Measurements from ENCODE around the gene CHRDL2. TPM values are rescaled to one million over a fixed set of nuclear protein-coding genes. Genes with fewer than 3 reads are reported as not detected.

CHRDL2 gene
- total RNA-seq, 4 donors from 2014 or later: 0.19 to 0.97 TPM; not detected in 2

DNA sequence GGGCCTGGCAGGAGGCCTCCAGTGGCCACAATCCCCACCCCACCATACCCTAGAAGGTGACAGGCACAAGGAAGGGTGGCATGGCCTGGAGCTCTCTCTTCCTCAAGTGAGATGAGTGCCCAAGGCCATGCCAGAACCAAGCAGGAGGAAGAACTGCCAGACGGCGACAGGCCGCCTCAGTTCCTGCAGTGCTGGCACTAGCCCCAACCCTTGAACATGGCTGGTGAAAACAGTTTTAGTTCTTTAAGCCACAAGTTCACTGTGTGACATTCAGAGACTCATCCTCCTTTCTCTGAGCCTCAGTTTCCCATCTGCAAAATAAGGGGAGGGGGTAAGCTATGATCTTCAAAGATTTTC, 9.8 kb downstream of the CHRDL2 start:
- H3K27ac ChIP-seq: peak overlapping the region; percentile 27 to 82 (median 74)
- TF ChIP-seq, protein P1, sequence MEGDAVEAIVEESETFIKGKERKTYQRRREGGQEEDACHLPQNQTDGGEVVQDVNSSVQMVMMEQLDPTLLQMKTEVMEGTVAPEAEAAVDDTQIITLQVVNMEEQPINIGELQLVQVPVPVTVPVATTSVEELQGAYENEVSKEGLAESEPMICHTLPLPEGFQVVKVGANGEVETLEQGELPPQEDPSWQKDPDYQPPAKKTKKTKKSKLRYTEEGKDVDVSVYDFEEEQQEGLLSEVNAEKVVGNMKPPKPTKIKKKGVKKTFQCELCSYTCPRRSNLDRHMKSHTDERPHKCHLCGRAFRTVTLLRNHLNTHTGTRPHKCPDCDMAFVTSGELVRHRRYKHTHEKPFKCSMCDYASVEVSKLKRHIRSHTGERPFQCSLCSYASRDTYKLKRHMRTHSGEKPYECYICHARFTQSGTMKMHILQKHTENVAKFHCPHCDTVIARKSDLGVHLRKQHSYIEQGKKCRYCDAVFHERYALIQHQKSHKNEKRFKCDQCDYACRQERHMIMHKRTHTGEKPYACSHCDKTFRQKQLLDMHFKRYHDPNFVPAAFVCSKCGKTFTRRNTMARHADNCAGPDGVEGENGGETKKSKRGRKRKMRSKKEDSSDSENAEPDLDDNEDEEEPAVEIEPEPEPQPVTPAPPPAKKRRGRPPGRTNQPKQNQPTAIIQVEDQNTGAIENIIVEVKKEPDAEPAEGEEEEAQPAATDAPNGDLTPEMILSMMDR (IDR thresholded peaks at IDR 0.05): no peak
- TF ChIP-seq POLR2A (IDR thresholded peaks at IDR 0.05): no peak
- intact Hi-C loops (cut with DNase I): loop anchor here (10.0 kb wide), 1 partner anchor 107 kb away; no protein-coding TSS in a partner anchor
- DNase-seq: no peak
- H3K4me3 ChIP-seq: no peak overlapping the region
- H3K9me3 ChIP-seq: no peaks in the 10 kb centered on the region
- peaks cover 0 to 68% (median 35%) of the 10 kb centered on the region in 3 donors for H3K4me1 ChIP-seq
- no peaks in the 10 kb centered on the region for H3K36me3 ChIP-seq
- no peaks in the 10 kb centered on the region for H3K27me3 ChIP-seq
- WGBS, 2 donors: 62 to 81% methylated on average over 3 of the region's 3 CpGs

DNA sequence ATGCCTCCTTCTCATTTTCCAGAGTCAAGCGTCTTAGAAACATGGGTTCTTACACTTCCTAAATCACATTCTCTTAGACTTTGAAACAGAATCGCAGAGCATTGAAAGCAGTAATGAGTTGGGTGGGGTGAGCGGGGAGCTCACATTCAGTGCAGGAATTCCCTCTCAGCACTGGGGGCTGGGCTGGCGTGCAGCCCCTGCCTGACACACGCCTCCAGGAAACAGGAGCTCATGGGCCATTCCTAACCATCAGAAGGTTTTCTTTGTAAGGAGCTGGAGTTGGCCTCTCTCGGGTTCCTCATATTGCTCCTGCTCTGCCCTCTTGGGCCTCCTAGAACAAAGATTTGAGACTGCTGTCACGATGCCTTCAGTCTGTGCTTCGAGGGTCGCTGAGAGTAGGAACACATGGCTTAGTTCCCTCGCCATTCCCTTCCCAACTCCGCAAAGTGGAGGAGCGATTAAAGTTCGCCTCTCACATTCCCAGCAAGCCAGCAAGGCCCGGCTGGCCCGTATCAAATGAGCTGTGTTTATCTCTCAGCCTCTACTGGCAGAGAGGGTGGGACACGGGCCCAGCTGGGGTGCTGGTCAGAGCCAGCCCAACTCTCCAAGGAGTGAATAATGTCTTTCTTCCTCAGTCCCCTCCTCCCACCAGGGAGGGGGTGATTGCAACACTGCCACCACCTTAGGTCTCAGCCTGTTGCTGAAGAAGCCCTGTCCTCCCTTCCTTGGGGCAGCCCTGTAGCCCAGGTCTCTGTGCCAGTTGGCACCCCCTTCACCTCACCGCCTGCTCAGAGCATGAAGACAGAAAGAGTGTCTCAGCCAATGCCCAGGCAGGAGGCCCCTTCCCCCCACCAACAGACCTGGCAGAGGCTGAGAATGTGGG, 10.4 kb downstream of the CHRDL2 start:
- Histone ChIP-seq H3K4me1 (peaks cover 0 to 62% (median 29%) of the 10 kb centered on the region in 3 donors), H3K9me3 (no peaks in the 10 kb centered on the region), H3K27me3 (no peaks in the 10 kb centered on the region), H3K27ac (peak overlapping the region; percentile 56 to 82 (median 74)), H3K4me3 (no peak overlapping the region), H3K36me3 (no peaks in the 10 kb centered on the region)
- DNase-seq: no peak
- intact Hi-C loops (cut with DNase I): loop anchor here (10.0 kb wide), 1 partner anchor 106 kb away; no protein-coding TSS in a partner anchor
- WGBS, 2 donors: 62 to 65% methylated on average over 11 to 14 of the region's 17 CpGs
- TF ChIP-seq, protein P1 (IDR thresholded peaks at IDR 0.05): no peak
- no peak for TF ChIP-seq POLR2A (IDR thresholded peaks at IDR 0.05)

DNA sequence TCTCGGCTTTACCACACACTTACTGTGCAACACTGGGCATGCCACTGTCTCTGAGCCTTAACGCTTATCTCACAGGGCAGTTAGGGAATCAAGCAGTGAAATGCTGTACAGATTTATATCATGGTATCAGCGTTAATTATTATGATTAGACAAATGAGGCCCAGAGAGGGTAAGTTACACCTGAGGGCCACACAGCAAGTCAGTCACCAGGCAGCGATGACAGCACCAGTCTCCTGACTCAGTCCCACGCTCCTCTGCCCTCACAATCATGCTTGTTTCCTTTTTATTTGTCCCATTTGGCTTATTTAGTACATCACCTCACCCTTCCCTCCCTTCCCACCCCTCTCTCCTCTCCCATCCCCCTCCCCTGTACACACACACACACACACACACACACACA, 12.2 kb downstream of the CHRDL2 start:
- DNase-seq: no peak

DNA sequence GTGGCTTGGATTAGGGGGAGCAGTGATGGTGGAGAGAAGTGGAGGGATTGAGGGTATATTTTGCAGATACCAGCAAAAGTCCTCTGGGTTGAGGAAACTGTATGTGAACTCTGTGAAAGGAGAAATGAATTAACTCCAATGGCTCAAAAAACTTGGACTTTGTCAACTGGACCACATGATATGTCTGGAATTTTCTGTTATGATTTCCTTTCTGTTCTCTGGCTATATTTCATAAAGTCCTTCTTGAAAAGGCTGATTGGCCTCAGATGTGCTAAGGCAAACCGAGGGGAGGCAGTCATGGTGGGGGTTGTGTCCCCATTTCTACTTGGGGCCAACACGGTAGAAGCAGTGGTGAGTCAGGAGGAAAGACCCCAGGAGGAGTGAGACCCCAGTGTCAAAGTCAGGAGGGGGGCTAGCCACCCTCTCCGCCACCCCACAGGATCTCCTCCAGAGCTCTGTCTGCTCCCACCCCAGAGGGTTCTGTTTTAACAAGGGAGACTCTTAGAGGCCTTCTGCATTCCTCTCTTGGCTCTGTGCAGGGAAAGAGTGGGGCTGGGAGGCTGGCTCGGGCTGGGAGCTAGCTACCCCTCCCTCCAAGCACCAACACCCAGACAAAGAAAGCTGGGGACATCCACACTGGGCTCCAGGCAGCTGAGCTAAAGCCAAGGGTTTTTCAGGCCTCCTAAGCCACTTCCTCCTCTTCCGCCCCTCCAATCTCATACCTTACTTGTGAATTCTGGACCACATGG, 13.8 kb downstream of the CHRDL2 start:
- Histone ChIP-seq H3K36me3 (no peaks in the 10 kb centered on the region), H3K27ac (peak overlapping the region; percentile 36 to 82 (median 76)), H3K4me1 (peaks cover 0 to 46% (median 27%) of the 10 kb centered on the region in 3 donors), H3K4me3 (no peak overlapping the region), H3K9me3 (no peaks in the 10 kb centered on the region), H3K27me3 (no peaks in the 10 kb centered on the region)
- intact Hi-C loops (cut with DNase I): no loop called here
- 53 to 75% methylated on average over 4 of the region's 5 CpGs for WGBS, 2 donors
- DNase-seq: no peak
- TF ChIP-seq POLR2A (IDR thresholded peaks at IDR 0.05): no peak
- TF ChIP-seq, protein P1 (IDR thresholded peaks at IDR 0.05): no peak

More for the DNA sequence above, 12.2 kb downstream of the CHRDL2 start:
- WGBS, 2 donors: 81 to 87% methylated on average over 5 of the region's 5 CpGs
- no peaks in the 10 kb centered on the region for H3K9me3 ChIP-seq
- peaks cover 0 to 54% (median 27%) of the 10 kb centered on the region in 3 donors for H3K4me1 ChIP-seq
- no peaks in the 10 kb centered on the region for H3K27me3 ChIP-seq
- intact Hi-C loops (cut with DNase I): no loop called here
- H3K27ac ChIP-seq: peak overlapping the region in 3 of 4 donors; percentile 68 to 82 (median 81)
- H3K4me3 ChIP-seq: no peak overlapping the region
- TF ChIP-seq, protein P1 (IDR thresholded peaks at IDR 0.05): no peak
- TF ChIP-seq POLR2A (IDR thresholded peaks at IDR 0.05): no peak
- H3K36me3 ChIP-seq: no peaks in the 10 kb centered on the region

DNA sequence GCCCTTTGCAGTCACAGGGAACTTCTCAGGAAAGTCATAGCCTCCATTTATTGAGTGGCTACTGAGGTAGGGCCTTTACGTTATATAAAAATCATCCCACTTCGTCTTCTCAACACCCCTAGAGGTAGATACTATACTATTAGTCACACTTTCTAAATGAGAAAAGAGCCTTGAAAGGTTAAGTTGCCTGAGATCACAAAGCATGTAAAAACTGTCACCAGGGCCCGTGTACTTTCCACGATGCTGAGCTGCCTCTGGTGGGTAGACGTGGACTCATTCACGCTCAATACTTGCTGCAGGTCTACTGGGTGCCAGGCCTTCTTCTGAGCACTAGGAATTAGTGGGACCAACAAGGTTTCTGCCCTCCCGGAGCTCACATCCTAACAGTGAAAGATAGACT, 16.3 kb downstream of the CHRDL2 start:
- Histone ChIP-seq H3K36me3 (no peaks in the 10 kb centered on the region), H3K9me3 (no peaks in the 10 kb centered on the region), H3K4me1 (peaks cover 0 to 39% (median 18%) of the 10 kb centered on the region in 3 donors), H3K4me3 (no peak overlapping the region), H3K27me3 (no peaks in the 10 kb centered on the region), H3K27ac (no peak overlapping the region)
- TF ChIP-seq, protein P1 (IDR thresholded peaks at IDR 0.05): no peak
- TF ChIP-seq POLR2A (IDR thresholded peaks at IDR 0.05): no peak
- intact Hi-C loops (cut with DNase I): no loop called here
- WGBS, 2 donors: 86 to 89% methylated on average over 6 of the region's 7 CpGs
- no peak for DNase-seq
